Adrenal gland (tissue), 12 donors: ENCODE measurements around the gene TOR1B. TPM values are rescaled to one million over a fixed set of nuclear protein-coding genes. Genes with fewer than 3 reads are reported as not detected.

ENCODE experiments used
- DNase-seq, 7 donors: peaks; one replicate each; pipeline ENCODE4 v3.0.0-alpha.2; 2019 to 2020
- H3K27ac ChIP-seq, 5 donors: fragments of 200-600 bp; sonication (generic) in 4 of 5; 1 replicate in 3 of 5; 2 replicates in 2 of 5; pipeline versions ENCODE4 v1.5.1 to v1.8.0; 2016 to 2020; ENCODE audit warnings: mild to moderate bottlenecking in 1 of 5
- H3K27me3 ChIP-seq: fragments of 200-600 bp; 2 replicates; pipeline ENCODE4 v1.8.0; 2021
- H3K36me3 ChIP-seq, 2 donors: fragments of 200-600 bp; replicated peaks in 1 of 2; 1 replicate in 1 of 2; 2 replicates in 1 of 2; pipeline versions ENCODE4 v1.5.1 to v1.8.0; 2018 to 2022
- H3K4me1 ChIP-seq, 2 donors: fragments of 200-600 bp; replicated peaks in 1 of 2; 1 replicate in 1 of 2; 2 replicates in 1 of 2; pipeline versions ENCODE4 v1.5.1 to v1.8.0; 2018 to 2021
- H3K4me3 ChIP-seq, 4 donors: fragments of 200-600 bp; sonication (generic) in 3 of 4; one replicate each; pipeline ENCODE4 v1.5.1; 2016 to 2018
- H3K9me3 ChIP-seq, 3 donors: fragments of 200-600 bp; sonication (generic) in 1 of 3; replicated peaks in 1 of 3; 1 replicate in 2 of 3; 2 replicates in 1 of 3; pipeline versions ENCODE4 v1.5.1 to v1.8.0; 2016 to 2021
- CTCF ChIP-seq, 6 experiments: fragments of 450-650 bp in 4 of 6; fragments of 200-600 bp in 2 of 6; sonication (generic) in 1 of 6; IDR thresholded peaks; 1 replicate in 5 of 6; 2 replicates in 1 of 6; pipeline versions ENCODE4 v1.5.1 to v1.8.0; 2016 to 2021; ENCODE audit warnings: antibody characterized with exemption in 6 of 6, mild to moderate bottlenecking in 2 of 6, moderate library complexity in 1 of 6
- POLR2A ChIP-seq, 2 donors: fragments of 450-650 bp; IDR thresholded peaks; one replicate each; pipeline ENCODE4 v1.6.1; 2017; ENCODE audit warnings: antibody characterized with exemption in 2 of 2, mild to moderate bottlenecking in 2 of 2, moderate library complexity in 1 of 2
- WGBS, 4 donors: extraction: QIAGEN DNeasy Blood & Tissue Kit in 2 of 4; methylation state at CpG; one replicate each; pipeline versions ENCODE4 v1.1.5 to v1.1.7; 2013 to 2017; 5-methylcytosine and 5-hydroxymethylcytosine counted together
- intact Hi-C, 2 donors: fragments of 100-400 bp; cut with DNase I; formaldehyde crosslinking; loops; one replicate each; pipeline versions ENCODE4 v1.14.1 to v1.15.0; 2022 to 2023
- polyA plus RNA-seq, 3 donors: library from polyadenylated mRNA; stranded (reverse); fragments of 200-250 nt in 2 of 3; fragments of 350-450 nt in 1 of 3; fragmentation: Illumina TruSeq in 1 of 3; extraction: RNeasy Lipid Tissue Mini Kit (QIAGEN cat#74804) in 1 of 3; gene quantifications; one replicate each; pipeline ENCODE4 v1.2.3, GENCODE V29; 2013 to 2014
- total RNA-seq, 9 donors: library from RNA; depleted of rRNA in 4 of 9; stranded (reverse); fragments of >200 nt in 4 of 9; fragments of 120-200 nt in 1 of 9; fragmentation: NEBNext Ultra II Directional in 1 of 9; extraction: Animal tissue kit (Norgen Biotek cat#: 25700) in 1 of 9; gene quantifications; one replicate each; pipeline versions ENCODE4 v1.1.0 to v1.2.4, GENCODE V29; 2013 to 2023
- donor health status: healthy with polysubstance abuse.
- donor health status: Bipolar disorder and iron deficiency.
- donor health status: DM: yes; HTN: yes; CAD: no.
- donor health status: DM: no; HTN: no; CAD: no.
- donor health status: DM: no; HTN: no; CAD: no.
- donor health status: DM: yes; HTN: yes; CAD: no.

Gene TOR1B
- total and polyA plus RNA-seq, 12 donors: 9.8 to 36.3 (median 25.4) TPM

- intact Hi-C loops: no loop called here
- TF ChIP-seq CTCF (IDR thresholded peaks at IDR 0.05): no peak
- no peak for TF ChIP-seq POLR2A (IDR thresholded peaks at IDR 0.05)
- Histone ChIP-seq H3K36me3 (peaks cover 0 to 54% of the 10 kb centered on the region in 2 donors), H3K4me3 (no peak overlapping the region), H3K27ac (no peak overlapping the region), H3K9me3 (no peaks in the 10 kb centered on the region), H3K27me3 (no peaks in the 10 kb centered on the region), H3K4me1 (peaks cover 7 to 8% of the 10 kb centered on the region in 2 donors)
- DNase-seq: no peak
- 83 to 100% (median 86%) methylated on average over 1 of the region's 1 CpG for WGBS, 4 donors
Observed at GRCh38 chr9:129826759-129827158, 23.8 kb downstream of the TOR1B start.

DNA sequence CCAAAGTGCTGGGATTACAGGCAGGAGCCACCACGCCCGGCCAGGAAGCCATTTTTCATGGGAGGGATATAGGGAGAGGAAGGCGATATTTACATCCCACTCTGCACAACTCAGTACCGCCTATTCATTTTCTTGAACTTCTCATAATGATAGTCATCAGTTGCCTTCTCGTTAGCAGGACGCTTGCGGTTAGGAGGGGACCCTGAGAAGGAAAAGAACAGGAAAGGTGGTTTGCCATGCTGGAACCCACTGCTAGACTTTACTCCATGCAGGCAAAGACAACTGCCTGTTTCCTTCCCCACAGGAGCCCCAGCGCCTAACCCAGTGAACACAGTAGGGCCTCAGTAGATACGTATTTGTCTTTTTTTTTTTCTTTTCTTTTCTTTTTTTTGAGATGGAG lies 25.1 kb downstream of the TOR1B start:
- Histone ChIP-seq H3K27me3 (no peaks in the 10 kb centered on the region), H3K4me3 (no peak overlapping the region), H3K9me3 (no peaks in the 10 kb centered on the region), H3K36me3 (peaks cover 0 to 57% of the 10 kb centered on the region in 2 donors), H3K4me1 (peaks cover 1 to 3% of the 10 kb centered on the region in 2 donors), H3K27ac (no peak overlapping the region)
- intact Hi-C loops: no loop called here
- 88 to 89% (median 88%) methylated on average over 9 of the region's 9 CpGs for WGBS, 4 donors
- TF ChIP-seq POLR2A (IDR thresholded peaks at IDR 0.05): no peak
- no peak for TF ChIP-seq CTCF (IDR thresholded peaks at IDR 0.05)
- DNase-seq: no peak

DNA sequence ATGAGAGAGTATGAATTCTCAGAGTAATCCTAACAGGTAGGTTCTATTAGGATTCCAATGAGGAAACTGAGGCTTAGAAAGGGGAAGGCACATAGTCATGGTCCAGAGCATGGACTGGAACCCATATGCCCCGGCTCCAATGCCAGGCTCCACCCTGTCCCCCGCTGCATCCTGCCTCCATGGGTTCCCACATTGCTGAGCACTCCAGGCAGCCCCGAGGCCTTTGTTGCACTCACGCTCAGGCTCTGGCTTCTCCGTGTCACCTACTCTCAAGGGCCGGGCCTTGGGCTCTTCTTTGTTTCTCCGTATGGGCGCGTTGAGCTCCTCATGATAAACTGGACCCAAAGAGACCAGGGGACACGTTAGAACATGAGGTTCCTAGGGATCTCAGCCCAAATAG lies 26.0 kb downstream of the TOR1B start:
- TF ChIP-seq CTCF (IDR thresholded peaks at IDR 0.05): no peak
- DNase-seq: no peak
- intact Hi-C loops: no loop called here
- no peaks in the 10 kb centered on the region for H3K27me3 ChIP-seq
- no peaks in the 10 kb centered on the region for H3K9me3 ChIP-seq
- peaks cover 0 to 4% of the 10 kb centered on the region in 2 donors for H3K4me1 ChIP-seq
- H3K27ac ChIP-seq: no peak overlapping the region
- H3K4me3 ChIP-seq: no peak overlapping the region
- 93 to 97% (median 93%) methylated on average over 10 of the region's 10 CpGs for WGBS, 4 donors
- H3K36me3 ChIP-seq: peaks cover 0 to 59% of the 10 kb centered on the region in 2 donors

- Histone ChIP-seq H3K9me3 (no peaks in the 10 kb centered on the region), H3K36me3 (peaks cover 0 to 50% of the 10 kb centered on the region in 2 donors), H3K4me3 (no peak overlapping the region), H3K27ac (no peak overlapping the region), H3K4me1 (peaks cover 15 to 29% of the 10 kb centered on the region in 2 donors), H3K27me3 (no peaks in the 10 kb centered on the region)
- no peak for DNase-seq
- intact Hi-C loops: no loop called here
- TF ChIP-seq POLR2A (IDR thresholded peaks at IDR 0.05) (no peak), CTCF (IDR thresholded peaks at IDR 0.05) (no peak)
- 86 to 100% (median 88%) methylated on average over 1 of the region's 1 CpG for WGBS, 4 donors
Observed at GRCh38 chr9:129832982-129833381, 30.0 kb downstream of the TOR1B start.
